ENCODE data around the gene CHMP3. TPM values are rescaled to one million over a fixed set of nuclear protein-coding genes. Genes with fewer than 3 reads are reported as not detected.

CHMP3 gene
- total and polyA plus RNA-seq, 7 donors: 101 to 176 (median 146) TPM

DNA sequence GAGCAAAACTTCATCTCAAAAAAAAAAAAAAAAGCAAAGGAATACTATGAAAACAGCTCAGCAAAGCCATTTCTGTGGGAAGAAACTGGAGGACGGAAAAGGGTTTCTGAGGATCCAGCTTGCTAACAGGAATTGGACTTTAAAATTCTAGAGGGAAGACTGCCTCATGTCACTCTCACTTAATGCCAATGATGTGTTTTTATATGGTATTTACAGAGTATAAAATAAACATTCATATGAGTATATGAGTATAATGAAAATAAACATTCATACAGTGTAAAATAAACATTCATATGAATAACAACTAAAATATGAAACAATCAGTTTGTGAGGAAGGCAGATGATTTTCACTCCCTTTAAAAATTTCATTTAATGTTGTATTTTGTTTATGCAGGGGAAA, 43.9 kb downstream of the CHMP3 start:
- WGBS, 2 donors: 90 to 97% methylated on average over 1 of the region's 1 CpG
- Histone ChIP-seq H3K4me1 (peaks cover 0 to 17% (median 3%) of the 10 kb centered on the region in 4 donors), H3K4me3 (no peak overlapping the region), H3K27me3 (no peaks in the 10 kb centered on the region), H3K27ac (no peak overlapping the region), H3K36me3 (peaks cover 0 to 4% (median 0%) of the 10 kb centered on the region in 4 donors), H3K9me3 (no peaks in the 10 kb centered on the region)
- DNase-seq: no peak
- intact Hi-C loops (cut with DNase I): no loop called here
- no peak for TF ChIP-seq POLR2A (IDR thresholded peaks at IDR 0.05)
- TF ChIP-seq EP300 (IDR thresholded peaks at IDR 0.05): no peak
- TF ChIP-seq, protein P1, sequence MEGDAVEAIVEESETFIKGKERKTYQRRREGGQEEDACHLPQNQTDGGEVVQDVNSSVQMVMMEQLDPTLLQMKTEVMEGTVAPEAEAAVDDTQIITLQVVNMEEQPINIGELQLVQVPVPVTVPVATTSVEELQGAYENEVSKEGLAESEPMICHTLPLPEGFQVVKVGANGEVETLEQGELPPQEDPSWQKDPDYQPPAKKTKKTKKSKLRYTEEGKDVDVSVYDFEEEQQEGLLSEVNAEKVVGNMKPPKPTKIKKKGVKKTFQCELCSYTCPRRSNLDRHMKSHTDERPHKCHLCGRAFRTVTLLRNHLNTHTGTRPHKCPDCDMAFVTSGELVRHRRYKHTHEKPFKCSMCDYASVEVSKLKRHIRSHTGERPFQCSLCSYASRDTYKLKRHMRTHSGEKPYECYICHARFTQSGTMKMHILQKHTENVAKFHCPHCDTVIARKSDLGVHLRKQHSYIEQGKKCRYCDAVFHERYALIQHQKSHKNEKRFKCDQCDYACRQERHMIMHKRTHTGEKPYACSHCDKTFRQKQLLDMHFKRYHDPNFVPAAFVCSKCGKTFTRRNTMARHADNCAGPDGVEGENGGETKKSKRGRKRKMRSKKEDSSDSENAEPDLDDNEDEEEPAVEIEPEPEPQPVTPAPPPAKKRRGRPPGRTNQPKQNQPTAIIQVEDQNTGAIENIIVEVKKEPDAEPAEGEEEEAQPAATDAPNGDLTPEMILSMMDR (IDR thresholded peaks at IDR 0.05): no peak
- no peak for TF ChIP-seq POLR2AphosphoS5 (IDR thresholded peaks at IDR 0.05)

DNA sequence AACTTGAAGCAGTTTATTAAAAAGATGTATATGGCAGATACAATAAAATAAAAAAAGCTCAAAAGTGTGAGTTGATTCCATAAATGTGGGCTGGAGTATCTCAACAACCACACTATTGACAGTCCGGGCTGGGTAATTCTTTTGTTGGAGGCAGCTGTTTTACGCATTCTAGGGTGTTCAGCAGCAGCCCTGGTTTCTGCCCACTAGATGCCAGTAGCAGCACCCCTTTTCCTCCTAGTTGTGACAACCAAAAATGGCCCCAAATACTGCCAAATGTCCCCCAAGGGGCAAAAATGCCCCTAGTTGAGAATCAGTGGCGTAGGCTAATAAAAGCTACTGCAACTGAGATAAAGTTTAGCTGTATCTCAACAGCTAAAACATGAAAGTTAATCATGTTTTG, 44.8 kb downstream of the CHMP3 start:
- intact Hi-C loops (cut with DNase I): no loop called here

DNA sequence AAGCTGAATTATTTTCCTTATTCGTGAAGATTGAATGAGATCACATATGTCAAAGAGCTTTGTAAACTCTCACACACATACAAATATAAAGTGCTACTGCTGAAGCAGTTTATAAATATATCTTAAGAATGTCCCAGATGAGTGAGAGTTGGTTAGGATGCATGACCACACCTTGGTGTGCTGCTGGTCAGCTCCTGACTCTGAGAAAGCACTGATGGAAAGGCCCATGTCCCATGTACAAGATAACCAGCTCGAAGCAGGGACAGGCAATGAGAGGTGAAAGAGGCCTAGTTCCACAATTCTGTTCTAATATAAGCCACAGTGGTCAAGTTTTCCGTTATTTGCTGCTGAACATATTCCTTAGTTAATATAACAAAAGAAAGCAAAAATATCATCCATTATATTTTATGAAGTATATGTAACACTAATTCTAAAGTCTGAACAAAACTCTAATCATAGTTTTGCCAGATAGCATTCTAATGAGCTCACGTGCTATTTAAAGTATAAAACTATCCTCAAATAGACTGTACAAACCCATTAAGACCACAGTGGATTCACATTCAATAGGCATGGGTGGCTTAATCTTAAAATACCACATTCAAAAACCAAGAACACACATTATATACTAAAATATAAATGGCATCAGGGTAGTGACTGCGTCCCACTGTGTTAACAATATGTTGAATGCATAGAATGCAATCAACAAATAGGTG, 49.1 kb downstream of the CHMP3 start:
- peaks cover 0 to 13% (median 3%) of the 10 kb centered on the region in 4 donors for H3K4me1 ChIP-seq
- no peaks in the 10 kb centered on the region for H3K9me3 ChIP-seq
- H3K36me3 ChIP-seq: peaks cover 0 to 15% (median 9%) of the 10 kb centered on the region in 4 donors
- intact Hi-C loops (cut with DNase I): no loop called here
- no peaks in the 10 kb centered on the region for H3K27me3 ChIP-seq
- DNase-seq: no peak
- no peak overlapping the region for H3K4me3 ChIP-seq
- TF ChIP-seq POLR2A (IDR thresholded peaks at IDR 0.05): no peak
- TF ChIP-seq POLR2AphosphoS5 (IDR thresholded peaks at IDR 0.05): no peak
- no peak for TF ChIP-seq EP300 (IDR thresholded peaks at IDR 0.05)
- TF ChIP-seq, protein P1 (IDR thresholded peaks at IDR 0.05): no peak
- no peak overlapping the region for H3K27ac ChIP-seq
- WGBS, 2 donors: 88 to 96% methylated on average over 5 of the region's 5 CpGs

More for the DNA sequence above, 44.8 kb downstream of the CHMP3 start:
- Histone ChIP-seq H3K4me1 (peaks cover 0 to 20% (median 3%) of the 10 kb centered on the region in 4 donors), H3K9me3 (no peaks in the 10 kb centered on the region), H3K27ac (no peak overlapping the region), H3K4me3 (no peak overlapping the region), H3K27me3 (no peaks in the 10 kb centered on the region), H3K36me3 (no peaks in the 10 kb centered on the region)
- no peak for DNase-seq
- WGBS, 2 donors: 73 to 77% methylated on average over 3 of the region's 3 CpGs
- TF ChIP-seq, protein P1 (IDR thresholded peaks at IDR 0.05): peak in 3 of 4 experiments; percentile 15 to 56 (median 55)
- TF ChIP-seq POLR2AphosphoS5 (IDR thresholded peaks at IDR 0.05) (no peak), POLR2A (IDR thresholded peaks at IDR 0.05) (no peak), EP300 (IDR thresholded peaks at IDR 0.05) (no peak)

DNA sequence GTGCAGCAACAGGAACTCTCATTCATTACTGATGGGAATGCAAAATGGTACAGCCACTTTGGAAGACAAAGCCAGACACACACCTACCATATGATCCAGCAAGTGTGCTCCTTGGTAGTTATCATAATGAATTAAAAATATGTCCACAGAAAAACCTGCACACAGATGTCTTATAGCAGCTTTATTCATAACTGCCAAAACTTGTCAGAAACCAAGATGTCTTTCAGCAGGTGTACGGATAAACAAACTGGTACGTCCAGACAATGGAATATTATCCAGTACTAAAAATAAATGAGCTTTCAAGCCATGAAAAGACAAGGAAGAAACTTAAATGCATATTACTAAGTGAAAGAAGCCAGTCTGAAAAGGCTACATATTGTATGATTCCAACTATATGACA, 50.4 kb downstream of the CHMP3 start:
- Histone ChIP-seq H3K9me3 (no peaks in the 10 kb centered on the region), H3K27ac (no peak overlapping the region), H3K4me1 (peaks cover 0 to 3% (median 0%) of the 10 kb centered on the region in 4 donors), H3K36me3 (peaks cover 0 to 27% (median 16%) of the 10 kb centered on the region in 4 donors), H3K4me3 (no peak overlapping the region), H3K27me3 (no peaks in the 10 kb centered on the region)
- intact Hi-C loops (cut with DNase I): no loop called here
- DNase-seq: no peak
- 93% methylated on average over 2 of the region's 2 CpGs for WGBS, 2 donors
- TF ChIP-seq, protein P1 (IDR thresholded peaks at IDR 0.05): no peak
- no peak for TF ChIP-seq POLR2A (IDR thresholded peaks at IDR 0.05)
- no peak for TF ChIP-seq EP300 (IDR thresholded peaks at IDR 0.05)
- no peak for TF ChIP-seq POLR2AphosphoS5 (IDR thresholded peaks at IDR 0.05)
